Uterus (tissue), 2 donors: ENCODE measurements around the gene ADAMTS2.

ENCODE experiments used
- POLR2A ChIP-seq, 2 donors: fragments of 450-650 bp; IDR thresholded peaks; one replicate each; pipeline ENCODE4 v1.6.1; 2016; ENCODE audit warnings: antibody characterized with exemption in 2 of 2, mild to moderate bottlenecking in 1 of 2, moderate library complexity in 1 of 2
- TF ChIP-seq, protein P1 (sequence below), 4 experiments: fragments of 200-600 bp in 2 of 4; fragments of 450-650 bp in 2 of 4; sonication (generic) in 2 of 4; IDR thresholded peaks; one replicate each; pipeline ENCODE4 v1.5.1; 2016 to 2019; ENCODE audit warnings: antibody characterized with exemption in 4 of 4, mild to moderate bottlenecking in 2 of 4, moderate library complexity in 1 of 4

DNA sequence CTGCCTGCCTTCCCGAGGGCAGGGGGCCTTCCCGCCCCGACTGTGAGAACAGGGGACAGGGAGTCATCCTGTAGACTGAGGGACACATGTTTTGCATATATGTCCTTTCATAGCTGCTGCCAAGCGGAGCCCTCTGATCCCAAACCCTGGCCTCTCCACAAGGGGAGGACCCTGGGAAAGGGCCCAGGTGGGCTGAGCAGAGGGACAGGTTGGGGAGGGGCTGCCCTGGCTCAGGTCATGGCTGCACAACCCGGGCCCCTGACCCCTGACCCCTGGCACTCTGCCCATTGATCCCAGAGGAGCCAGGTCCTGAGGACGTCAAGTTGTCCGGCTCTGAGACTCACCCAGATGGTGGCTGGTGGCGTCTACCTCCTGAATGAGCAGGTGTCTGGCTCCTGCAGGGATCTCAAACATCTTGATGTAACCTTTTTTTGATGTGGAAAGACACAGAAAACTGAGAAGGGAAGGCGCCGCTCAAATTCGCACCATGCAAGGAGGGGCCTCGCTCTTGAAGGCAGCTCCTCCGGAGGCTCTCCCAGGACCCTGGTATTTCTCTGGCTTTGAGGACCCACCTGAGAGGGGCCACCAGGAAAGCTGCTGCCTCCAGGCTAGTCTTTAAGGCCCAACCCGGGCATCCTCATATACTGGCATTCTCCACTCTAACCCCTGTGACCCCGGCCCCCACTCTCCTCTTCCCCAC, 213.2 kb downstream of the ADAMTS2 start:
- TF ChIP-seq, protein P1, sequence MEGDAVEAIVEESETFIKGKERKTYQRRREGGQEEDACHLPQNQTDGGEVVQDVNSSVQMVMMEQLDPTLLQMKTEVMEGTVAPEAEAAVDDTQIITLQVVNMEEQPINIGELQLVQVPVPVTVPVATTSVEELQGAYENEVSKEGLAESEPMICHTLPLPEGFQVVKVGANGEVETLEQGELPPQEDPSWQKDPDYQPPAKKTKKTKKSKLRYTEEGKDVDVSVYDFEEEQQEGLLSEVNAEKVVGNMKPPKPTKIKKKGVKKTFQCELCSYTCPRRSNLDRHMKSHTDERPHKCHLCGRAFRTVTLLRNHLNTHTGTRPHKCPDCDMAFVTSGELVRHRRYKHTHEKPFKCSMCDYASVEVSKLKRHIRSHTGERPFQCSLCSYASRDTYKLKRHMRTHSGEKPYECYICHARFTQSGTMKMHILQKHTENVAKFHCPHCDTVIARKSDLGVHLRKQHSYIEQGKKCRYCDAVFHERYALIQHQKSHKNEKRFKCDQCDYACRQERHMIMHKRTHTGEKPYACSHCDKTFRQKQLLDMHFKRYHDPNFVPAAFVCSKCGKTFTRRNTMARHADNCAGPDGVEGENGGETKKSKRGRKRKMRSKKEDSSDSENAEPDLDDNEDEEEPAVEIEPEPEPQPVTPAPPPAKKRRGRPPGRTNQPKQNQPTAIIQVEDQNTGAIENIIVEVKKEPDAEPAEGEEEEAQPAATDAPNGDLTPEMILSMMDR (IDR thresholded peaks at IDR 0.05): no peak
- TF ChIP-seq POLR2A (IDR thresholded peaks at IDR 0.05): no peak
